ENCODE results near the gene PSMB1. TPM values are rescaled to one million over a fixed set of nuclear protein-coding genes. Genes with fewer than 3 reads are reported as not detected.
"Not testable (repeated sequence)": the region's sequence is repeated elsewhere in the genome, so short reads cannot be mapped to it uniquely, and the experiment has no call there.

The PSMB1 gene
- total RNA-seq, 1 experiment from 2014 or later, result 282 TPM

DNA sequence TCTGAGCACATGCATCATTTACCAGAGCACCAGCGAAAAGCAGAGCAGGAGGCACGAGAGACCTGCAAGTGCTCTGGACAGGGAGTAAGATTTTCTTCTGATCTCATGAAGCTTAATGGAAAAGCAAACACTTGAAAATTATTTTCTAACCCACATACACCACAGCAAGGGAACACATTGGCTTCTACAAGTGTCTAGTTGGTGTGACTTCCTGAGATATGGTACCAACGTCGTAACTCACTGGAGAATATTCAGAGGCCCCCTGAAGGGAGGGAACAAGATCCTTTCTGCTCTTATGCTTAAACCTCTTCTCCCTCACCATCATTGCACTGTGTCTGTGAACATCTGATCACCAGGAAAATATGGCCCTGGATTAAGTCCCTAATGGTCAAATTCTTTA is 48.6 kb downstream of the PSMB1 start:
- no peak for DNase-seq (ENCODE audit: low read depth, low spot score)
- ChIA-PET CTCF (no interaction called here), RAD21 (ENCODE audit: low non-redundant PET in 1 of 2, low total read pairs in 2 of 2, uncharacterized antibody in 2 of 2, unreplicated experiment in 2 of 2) (no interaction called here), POLR2A (no interaction called here)
- H3K9ac ChIP-seq (ENCODE audit: low read length), result no peak overlapping the region
- ATAC-seq, result no peak
- no peaks in the 10 kb centered on the region for H4K20me1 ChIP-seq (ENCODE audit: insufficient read depth)
- H3K27me3 ChIP-seq (ENCODE audit: insufficient read depth, low read length), result peaks cover 19% of the 10 kb centered on the region; the same call in 1 of the 2 replicates
- H3K9me2 ChIP-seq (ENCODE audit: insufficient read depth), result no peaks in the 10 kb centered on the region
- H3K36me3 ChIP-seq (ENCODE audit: control insufficient read depth in 1 of 2, insufficient read depth in 2 of 2, low read length in 2 of 2), result no peaks in the 10 kb centered on the region
- H2AFZ ChIP-seq (ENCODE audit: low read depth, low read length, poor library complexity, severe bottlenecking), result no peak overlapping the region
- H3K79me2 ChIP-seq (ENCODE audit: insufficient read depth, low read length), result no peaks in the 10 kb centered on the region
- intact Hi-C loops (cut with micrococcal nuclease), result no loop called here
- BruUV-seq (replicated peaks), result no TSS peak
- H3K4me3 ChIP-seq (replicated peaks in 1 of 2; ENCODE audit: low read depth in 1 of 2, low read length in 2 of 2), result no peak overlapping the region
- no peaks in the 10 kb centered on the region for H3K9me3 ChIP-seq (ENCODE audit: control insufficient read depth in 1 of 2, insufficient read depth in 1 of 2, low read depth in 1 of 2, low read length in 2 of 2)
- H3K4me2 ChIP-seq (ENCODE audit: low read length), result no peak overlapping the region
- TF ChIP-seq FOSL1 (IDR thresholded peaks at IDR 0.05; ENCODE audit: low read depth) (no peak), EZH2 (IDR thresholded peaks at IDR 0.05) (no peak)
- no peak overlapping the region for H3K27ac ChIP-seq (ENCODE audit: low read depth, low read length)
- no peaks in the 10 kb centered on the region for H3K4me1 ChIP-seq (ENCODE audit: control insufficient read depth in 1 of 2, insufficient read depth in 2 of 2, low read length in 2 of 2)

DNA sequence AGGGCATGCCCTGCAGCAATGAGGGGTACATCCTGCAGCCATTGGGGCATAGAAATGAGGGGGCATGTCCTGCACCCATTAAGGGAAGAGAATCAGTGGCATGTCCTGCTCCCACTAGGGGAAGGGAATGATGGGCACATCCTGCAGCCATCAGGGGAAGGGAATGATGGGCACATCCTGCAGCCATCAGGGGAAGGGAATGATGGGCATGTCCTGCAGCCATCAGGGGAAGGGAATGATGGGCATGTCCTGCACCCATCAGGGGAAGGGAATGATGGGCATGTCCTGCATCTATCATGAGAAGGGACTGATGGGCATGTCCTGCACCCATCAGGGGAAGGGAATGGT is 49.7 kb downstream of the PSMB1 start:
- H3K4me2 ChIP-seq (ENCODE audit: low read length), result no peak overlapping the region
- no peaks in the 10 kb centered on the region for H3K9me3 ChIP-seq (ENCODE audit: control insufficient read depth in 1 of 2, insufficient read depth in 1 of 2, low read depth in 1 of 2, low read length in 2 of 2)
- H3K36me3 ChIP-seq (ENCODE audit: control insufficient read depth in 1 of 2, insufficient read depth in 2 of 2, low read length in 2 of 2), result no peaks in the 10 kb centered on the region
- CTCF ChIA-PET, result no interaction called here
- ATAC-seq, result no peak
- H3K27me3 ChIP-seq (ENCODE audit: insufficient read depth, low read length), result peaks cover 19% of the 10 kb centered on the region; the same call in 1 of the 2 replicates
- RAD21 ChIA-PET (ENCODE audit: low non-redundant PET in 1 of 2, low total read pairs in 2 of 2, uncharacterized antibody in 2 of 2, unreplicated experiment in 2 of 2), result no interaction called here
- no peaks in the 10 kb centered on the region for H3K79me2 ChIP-seq (ENCODE audit: insufficient read depth, low read length)
- no peak overlapping the region for H3K27ac ChIP-seq (ENCODE audit: low read depth, low read length)
- no peak for TF ChIP-seq ZBTB33 (IDR thresholded peaks at IDR 0.05; ENCODE audit: extremely low read depth, insufficient replicate concordance, low read length)
- no peak for TF ChIP-seq TCF7L2 (IDR thresholded peaks at IDR 0.05; ENCODE audit: borderline replicate concordance, extremely low read depth, insufficient read depth, insufficient read length)
- TF ChIP-seq, protein P1, sequence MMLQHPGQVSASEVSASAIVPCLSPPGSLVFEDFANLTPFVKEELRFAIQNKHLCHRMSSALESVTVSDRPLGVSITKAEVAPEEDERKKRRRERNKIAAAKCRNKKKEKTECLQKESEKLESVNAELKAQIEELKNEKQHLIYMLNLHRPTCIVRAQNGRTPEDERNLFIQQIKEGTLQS (IDR thresholded peaks at IDR 0.05), result no peak
- no peak for TF ChIP-seq JUND (IDR thresholded peaks at IDR 0.05)
- no peak for TF ChIP-seq SRF (IDR thresholded peaks at IDR 0.05; ENCODE audit: low read depth)
- TF ChIP-seq ZFX (IDR thresholded peaks at IDR 0.05), result no peak
- TF ChIP-seq EGR1 (IDR thresholded peaks at IDR 0.05; ENCODE audit: low read depth), result no peak
- no peak for TF ChIP-seq EZH2 (IDR thresholded peaks at IDR 0.05)
- TF ChIP-seq SP1 (IDR thresholded peaks at IDR 0.05; ENCODE audit: low read depth), result no peak
- TF ChIP-seq ELF1 (IDR thresholded peaks at IDR 0.05; ENCODE audit: borderline replicate concordance, low read depth), result no peak
- TF ChIP-seq YY1 (IDR thresholded peaks at IDR 0.05; ENCODE audit: extremely low read depth, insufficient replicate concordance, low read depth, low read length), result no peak
- TF ChIP-seq CEBPB (IDR thresholded peaks at IDR 0.05; ENCODE audit: low read depth), result no peak
- TF ChIP-seq RAD21 (IDR thresholded peaks at IDR 0.05; ENCODE audit: low read depth), result no peak
- no TSS peak for BruUV-seq (replicated peaks)
- no peaks in the 10 kb centered on the region for H3K4me1 ChIP-seq (ENCODE audit: control insufficient read depth in 1 of 2, insufficient read depth in 2 of 2, low read length in 2 of 2)
- H3K9me2 ChIP-seq (ENCODE audit: insufficient read depth), result no peaks in the 10 kb centered on the region
- H4K20me1 ChIP-seq (ENCODE audit: insufficient read depth), result no peaks in the 10 kb centered on the region
- H3K4me3 ChIP-seq (replicated peaks in 1 of 2; ENCODE audit: low read depth in 1 of 2, low read length in 2 of 2), result no peak overlapping the region
- H2AFZ ChIP-seq (ENCODE audit: low read depth, low read length, poor library complexity, severe bottlenecking), result no peak overlapping the region
- intact Hi-C loops (cut with micrococcal nuclease), result no loop called here
- POLR2A ChIA-PET, result no interaction called here
- no peak for DNase-seq (ENCODE audit: low read depth, low spot score)
- H3K9ac ChIP-seq (ENCODE audit: low read length), result no peak overlapping the region

- ATAC-seq; H4K20me1 ChIP-seq (ENCODE audit: insufficient read depth); H3K9me2 ChIP-seq (ENCODE audit: insufficient read depth); intact Hi-C loops (cut with micrococcal nuclease); POLR2A ChIA-PET; BruUV-seq (replicated peaks); RAD21 ChIA-PET (ENCODE audit: low non-redundant PET in 1 of 2, low total read pairs in 2 of 2, uncharacterized antibody in 2 of 2, unreplicated experiment in 2 of 2); H3K4me3 ChIP-seq (replicated peaks in 1 of 2; ENCODE audit: low read depth in 1 of 2, low read length in 2 of 2); H3K4me2 ChIP-seq (ENCODE audit: low read length); H3K27ac ChIP-seq (ENCODE audit: low read depth, low read length); H3K36me3 ChIP-seq (ENCODE audit: control insufficient read depth in 1 of 2, insufficient read depth in 2 of 2, low read length in 2 of 2); H3K9me3 ChIP-seq (ENCODE audit: control insufficient read depth in 1 of 2, insufficient read depth in 1 of 2, low read depth in 1 of 2, low read length in 2 of 2); H3K9ac ChIP-seq (ENCODE audit: low read length); CTCF ChIA-PET; H3K4me1 ChIP-seq (ENCODE audit: control insufficient read depth in 1 of 2, insufficient read depth in 2 of 2, low read length in 2 of 2); H3K79me2 ChIP-seq (ENCODE audit: insufficient read depth, low read length); H2AFZ ChIP-seq (ENCODE audit: low read depth, low read length, poor library complexity, severe bottlenecking); DNase-seq (ENCODE audit: low read depth, low spot score): not testable (repeated sequence)
- H3K27me3 ChIP-seq (ENCODE audit: insufficient read depth, low read length), result peaks cover 19% of the 10 kb centered on the region; the same call in 1 of the 2 replicates
Observed at GRCh38 chr6:170502733-170503413, 50.2 kb downstream of the PSMB1 start.

All from HCT116 (cell line).